HG03103 (cell line): Measurements from ENCODE around the gene MORC3.
"Not testable (repeated sequence)": the region's sequence is repeated elsewhere in the genome, so short reads cannot be mapped to it uniquely, and the experiment has no call there.

Experiments
- ATAC-seq: cut with Tn5 transposase; IDR thresholded peaks from one replicate; pipeline ENCODE4 v1.9.1; 2021; ENCODE audit warnings: low read depth; ENCODE audit not compliant: unreplicated experiment

The MORC3 gene

GRCh38 chr21:36381841-36382589, 62.0 kb downstream of the MORC3 start:
- no peak for ATAC-seq

- not testable (repeated sequence) for ATAC-seq
These were observed 62.7 kb downstream of the MORC3 start for GRCh38 chr21:36382722-36383121.

GRCh38 chr21:36384885-36385232, 64.9 kb downstream of the MORC3 start:
- peak; percentile 19 for ATAC-seq

- ATAC-seq, result peak; percentile 72
These were observed 65.4 kb downstream of the MORC3 start, which contains the start of gene CHAF1B for GRCh38 chr21:36385233-36386030. TSS of gene CHAF1B (plus strand) at chr21:36385392. CDS start at chr21:36386137, 745 bp downstream.

- ATAC-seq, result no peak
These were observed 66.1 kb downstream of the MORC3 start for GRCh38 chr21:36386031-36386642.

GRCh38 chr21:36388096-36388495, 68.1 kb downstream of the MORC3 start:
- ATAC-seq, result no peak

GRCh38 chr21:36388835-36389234, 68.8 kb downstream of the MORC3 start:
- no peak for ATAC-seq

GRCh38 chr21:36391649-36392048, 71.7 kb downstream of the MORC3 start:
- ATAC-seq, result not testable (repeated sequence)

GRCh38 chr21:36395353-36396111, 75.5 kb downstream of the MORC3 start:
- no peak for ATAC-seq

- no peak for ATAC-seq
These were observed 76.3 kb downstream of the MORC3 start for GRCh38 chr21:36396325-36396724.

GRCh38 chr21:36396971-36397370, 77.0 kb downstream of the MORC3 start:
- ATAC-seq, result no peak

GRCh38 chr21:36397606-36398005, 77.6 kb downstream of the MORC3 start:
- ATAC-seq, result no peak

GRCh38 chr21:36399736-36400135, 79.7 kb downstream of the MORC3 start:
- ATAC-seq, result not testable (repeated sequence)

- no peak for ATAC-seq
These were observed 80.7 kb downstream of the MORC3 start for GRCh38 chr21:36400719-36401118.

- no peak for ATAC-seq
These were observed 82.3 kb downstream of the MORC3 start for GRCh38 chr21:36402339-36402738.

- ATAC-seq, result no peak
These were observed 83.7 kb downstream of the MORC3 start for GRCh38 chr21:36403713-36404112.

- no peak for ATAC-seq
These were observed 88.6 kb downstream of the MORC3 start for GRCh38 chr21:36408568-36408967.

- ATAC-seq, result no peak
These were observed 91.3 kb downstream of the MORC3 start for GRCh38 chr21:36411301-36411700.

GRCh38 chr21:36412916-36413315, 92.9 kb downstream of the MORC3 start:
- ATAC-seq, result no peak

GRCh38 chr21:36415375-36415774, 95.4 kb downstream of the MORC3 start:
- no peak for ATAC-seq

GRCh38 chr21:36419241-36419640, 99.2 kb downstream of the MORC3 start:
- no peak for ATAC-seq
